Activated CD8-positive, alpha-beta T cell treated with anti-CD3 and anti-CD28 coated beads, Interleukin-2, amount 10 ng/mL, durations not matched to agents 7 days and 5 days (primary cell): ENCODE measurements around the gene ARHGAP21. TPM values are rescaled to one million over a fixed set of nuclear protein-coding genes. Genes with fewer than 3 reads are reported as not detected.
"Not testable (repeated sequence)": the region's sequence is repeated elsewhere in the genome, so short reads cannot be mapped to it uniquely, and the experiment has no call there.

Experiments
- ATAC-seq: fragments of 150-1000 bp; cut with Tn5 transposase; one replicate; pipeline ENCODE4 v1.10.0; 2021; ENCODE audit warnings: moderate library complexity
- CTCF ChIA-PET: fragments of 350-600 bp; sonication (Branson Sonifier 250); formaldehyde crosslinking; loops from one replicate; lab custom pipeline; 2021; ENCODE audit warnings: antibody characterized with exemption; lab: Charles Lee
- POLR2A ChIA-PET: fragments of 350-600 bp; sonication (Branson Sonifier 250); formaldehyde crosslinking; loops from one replicate; lab custom pipeline; 2021; ENCODE audit warnings: antibody characterized with exemption; lab: Charles Lee
- DNase-seq: peaks from one replicate; pipeline ENCODE4 v3.0.0-alpha.2; 2020
- H3K27ac Mint-ChIP-seq: one replicate; pipeline ENCODE4 v1.8.0; 2021; ENCODE audit warnings: mild to moderate bottlenecking, mixed read lengths
- H3K27me3 Mint-ChIP-seq: one replicate; pipeline ENCODE4 v1.8.0; 2021; ENCODE audit warnings: low read depth, mixed read lengths
- H3K36me3 Mint-ChIP-seq: one replicate; pipeline ENCODE4 v1.8.0; 2021; ENCODE audit warnings: low read depth, mixed read lengths
- H3K4me1 Mint-ChIP-seq: one replicate; pipeline ENCODE4 v1.8.0; 2021; ENCODE audit warnings: low read depth, mixed read lengths
- H3K4me3 Mint-ChIP-seq: one replicate; pipeline ENCODE4 v1.8.0; 2021; ENCODE audit warnings: mild to moderate bottlenecking, mixed read lengths
- H3K9me3 Mint-ChIP-seq: one replicate; pipeline ENCODE4 v1.8.0; 2022; ENCODE audit warnings: mixed read lengths; ENCODE audit not compliant: insufficient read depth
- total RNA-seq, 2 experiments: library from RNA; stranded (reverse); gene quantifications; one replicate each; pipeline ENCODE4 v1.2.3, GENCODE V29; 2021

ARHGAP21 gene
- total RNA-seq, 2 experiments from 2014 or later = 26.3 to 28.1 TPM

GRCh38 chr10:24651923-24652322 lies 71.8 kb downstream of the ARHGAP21 start:
- H3K27ac Mint-ChIP-seq = no peak overlapping the region
- CTCF ChIA-PET = no interaction called here
- H3K9me3 Mint-ChIP-seq = no peaks in the 10 kb centered on the region
- no peaks in the 10 kb centered on the region for H3K27me3 Mint-ChIP-seq
- ATAC-seq = no peak
- DNase-seq = no peak
- POLR2A ChIA-PET = no interaction called here
- H3K36me3 Mint-ChIP-seq = peaks cover 7% of the 10 kb centered on the region
- no peak overlapping the region for H3K4me3 Mint-ChIP-seq
- H3K4me1 Mint-ChIP-seq = peaks cover 2% of the 10 kb centered on the region

DNA sequence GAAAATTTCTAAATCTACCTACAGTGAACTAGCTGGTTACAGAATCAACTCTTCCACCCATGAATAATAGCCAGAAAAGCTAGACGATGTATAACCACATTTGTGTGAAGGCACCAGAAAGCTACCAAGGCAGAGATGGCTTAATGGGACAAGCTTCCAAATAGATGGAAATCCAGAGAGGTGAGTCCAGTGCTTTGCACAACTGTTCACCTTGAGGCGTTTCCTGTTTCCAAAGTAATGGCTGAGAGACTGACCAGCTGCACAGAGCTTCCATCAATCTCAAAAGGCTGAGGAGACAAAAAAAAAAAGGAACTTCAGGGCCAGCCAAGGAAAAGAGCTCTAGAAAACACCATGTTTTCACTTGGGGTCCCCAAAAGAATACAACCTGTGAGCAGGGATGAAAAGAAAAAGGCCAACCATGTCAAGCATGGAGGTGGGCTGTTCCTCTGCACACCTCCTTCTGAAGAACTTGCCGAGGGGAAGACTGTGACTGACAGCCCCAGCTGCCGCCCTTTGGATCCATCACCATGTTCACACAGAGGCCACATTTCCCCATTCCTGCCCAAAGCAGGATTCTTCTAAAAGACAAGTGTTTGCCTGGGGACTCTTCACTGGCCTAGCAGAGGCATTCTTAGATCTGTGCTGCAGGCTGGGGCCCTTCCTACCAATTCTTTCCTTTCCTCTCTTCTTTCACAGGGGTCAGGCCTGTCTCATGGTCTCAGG lies 72.9 kb downstream of the ARHGAP21 start:
- H3K9me3 Mint-ChIP-seq = no peaks in the 10 kb centered on the region
- H3K27me3 Mint-ChIP-seq = no peaks in the 10 kb centered on the region

DNA sequence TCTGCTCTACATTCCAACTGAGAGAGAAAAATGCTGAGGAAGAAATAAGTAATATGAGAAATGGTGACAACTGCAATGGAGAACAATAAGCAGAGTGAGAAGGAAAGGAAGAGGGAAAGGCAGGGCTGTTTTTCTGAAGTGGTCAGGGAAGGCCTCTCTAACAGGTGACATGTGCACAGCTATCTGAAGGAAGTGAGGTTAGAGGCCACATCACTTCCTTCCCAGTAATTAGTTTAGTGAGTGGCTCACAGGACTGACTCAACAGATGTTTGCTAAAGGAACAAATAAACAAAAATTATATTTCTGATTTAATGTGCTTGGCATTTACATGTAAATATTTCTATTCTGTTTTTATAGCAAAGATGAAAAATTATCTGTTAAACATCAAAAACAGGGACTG lies 77.9 kb downstream of the ARHGAP21 start:
- peak; percentile 60 for ATAC-seq
- H3K27ac Mint-ChIP-seq = no peak overlapping the region
- H3K4me1 Mint-ChIP-seq = peaks cover 2% of the 10 kb centered on the region
- CTCF ChIA-PET = interaction anchor here (0.9 to 1.7 kb wide), 2 partner anchors 28 to 434 kb away, joined by 3 to 7 read pairs; no protein-coding TSS in a partner anchor
- H3K9me3 Mint-ChIP-seq = no peaks in the 10 kb centered on the region
- POLR2A ChIA-PET = no interaction called here
- no peak overlapping the region for H3K4me3 Mint-ChIP-seq
- peaks cover 4% of the 10 kb centered on the region for H3K36me3 Mint-ChIP-seq
- no peaks in the 10 kb centered on the region for H3K27me3 Mint-ChIP-seq
- peak; percentile 28 for DNase-seq

More for the DNA sequence above, 72.9 kb downstream of the ARHGAP21 start:
- Mint-ChIP-seq H3K27ac (no peak overlapping the region), H3K4me3 (no peak overlapping the region), H3K4me1 (peaks cover 2% of the 10 kb centered on the region), H3K36me3 (peaks cover 8% of the 10 kb centered on the region)
- ChIA-PET CTCF (no interaction called here), POLR2A (no interaction called here)
- no peak for DNase-seq
- ATAC-seq = no peak

DNA sequence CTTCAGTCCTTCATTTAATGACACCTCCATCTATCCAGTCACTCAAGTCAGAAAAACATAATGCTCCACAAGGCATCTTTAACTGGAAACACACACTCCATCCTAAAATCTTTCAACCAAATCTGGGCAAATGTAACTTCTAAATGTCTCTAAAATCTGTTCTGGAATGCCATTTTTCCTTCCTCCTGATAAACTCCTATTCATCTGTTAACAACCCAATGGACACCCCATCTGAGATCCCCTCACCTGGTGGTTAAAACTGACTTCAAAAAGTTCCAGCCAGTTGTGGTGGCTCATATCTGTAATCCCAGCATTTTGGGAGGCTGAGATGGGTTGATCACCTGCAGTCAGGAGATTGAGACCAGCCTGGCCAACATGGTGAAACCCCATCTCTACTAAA lies 78.7 kb downstream of the ARHGAP21 start:
- DNase-seq = no peak
- ATAC-seq = no peak
- H3K27me3 Mint-ChIP-seq = no peaks in the 10 kb centered on the region
- no peak overlapping the region for H3K4me3 Mint-ChIP-seq
- H3K4me1 Mint-ChIP-seq = peaks cover 2% of the 10 kb centered on the region
- no peaks in the 10 kb centered on the region for H3K9me3 Mint-ChIP-seq
- H3K27ac Mint-ChIP-seq = no peak overlapping the region
- ChIA-PET CTCF (no interaction called here), POLR2A (no interaction called here)
- H3K36me3 Mint-ChIP-seq = peaks cover 4% of the 10 kb centered on the region

DNA sequence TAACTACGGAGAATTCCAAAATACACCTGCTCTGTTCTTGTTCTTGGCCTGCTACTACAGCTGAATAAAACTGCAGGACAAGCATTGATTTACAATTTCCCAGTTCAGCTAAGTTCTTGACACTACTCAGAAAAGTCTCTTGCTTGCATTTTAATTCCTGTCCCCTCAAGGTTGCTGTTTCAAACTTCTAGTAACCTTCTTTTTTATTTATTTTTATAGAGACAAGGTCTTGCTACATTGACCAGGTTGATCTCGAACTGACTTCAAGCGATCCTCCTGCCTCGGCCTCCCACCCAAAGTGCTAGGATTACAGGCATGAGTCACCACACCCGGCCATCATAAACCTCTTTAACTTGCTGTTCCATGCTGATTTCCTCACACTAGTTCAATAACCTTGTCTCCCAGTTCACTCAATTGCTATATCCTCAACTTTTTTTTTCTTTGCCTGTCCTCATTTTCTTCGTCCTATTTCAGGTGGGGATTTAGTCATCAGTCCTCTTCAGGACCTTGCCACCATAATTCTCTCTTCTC lies 79.9 kb downstream of the ARHGAP21 start:
- Mint-ChIP-seq H3K4me3 (no peak overlapping the region), H3K27ac (no peak overlapping the region), H3K27me3 (no peaks in the 10 kb centered on the region), H3K4me1 (peaks cover 2% of the 10 kb centered on the region), H3K9me3 (no peaks in the 10 kb centered on the region), H3K36me3 (peaks cover 4% of the 10 kb centered on the region)
- ChIA-PET POLR2A (no interaction called here), CTCF (interaction anchor here (0.9 to 2.8 kb wide), 7 partner anchors 21 to 436 kb away, joined by 3 to 18 read pairs (median 5); no protein-coding TSS in a partner anchor)
- no peak for DNase-seq
- no peak for ATAC-seq

GRCh38 chr10:24642921-24643678 lies 80.6 kb downstream of the ARHGAP21 start:
- ChIA-PET POLR2A (no interaction called here), CTCF (interaction anchor here (0.6 to 2.8 kb wide), 14 partner anchors 20 to 439 kb away, joined by 3 to 18 read pairs (median 4); partner anchors contain the start of gene PRTFDC1)
- H3K36me3 Mint-ChIP-seq = peaks cover 4% of the 10 kb centered on the region
- H3K27ac Mint-ChIP-seq = no peak overlapping the region
- H3K4me3 Mint-ChIP-seq = no peak overlapping the region
- DNase-seq (peak; percentile 44), ATAC-seq (peak; percentile 69)
- no peaks in the 10 kb centered on the region for H3K27me3 Mint-ChIP-seq
- peaks cover 2% of the 10 kb centered on the region for H3K4me1 Mint-ChIP-seq
- no peaks in the 10 kb centered on the region for H3K9me3 Mint-ChIP-seq

DNA sequence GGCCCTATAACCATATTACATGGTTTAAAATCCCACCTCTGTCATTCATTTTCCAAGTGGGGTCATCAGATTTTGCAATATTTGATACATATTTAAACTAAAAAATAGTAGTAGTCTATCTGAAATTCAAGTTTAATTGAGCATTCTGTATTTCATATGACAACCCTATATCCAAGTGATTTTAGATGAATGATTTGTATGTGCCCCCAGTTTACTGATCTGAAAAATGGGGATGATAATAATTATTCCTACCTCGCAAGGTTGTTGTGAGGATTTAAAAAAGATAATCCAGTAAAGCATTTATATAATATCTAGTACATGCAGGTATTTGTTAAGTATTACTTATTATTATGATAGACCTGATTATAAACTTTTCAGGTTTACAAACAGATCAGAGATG lies 84.6 kb downstream of the ARHGAP21 start:
- Mint-ChIP-seq H3K36me3 (no peaks in the 10 kb centered on the region), H3K27me3 (no peaks in the 10 kb centered on the region), H3K27ac (no peak overlapping the region), H3K4me1 (peaks cover 2% of the 10 kb centered on the region), H3K9me3 (no peaks in the 10 kb centered on the region), H3K4me3 (no peak overlapping the region)
- ATAC-seq = no peak
- POLR2A ChIA-PET = no interaction called here
- CTCF ChIA-PET = no interaction called here
- no peak for DNase-seq

GRCh38 chr10:24625778-24626177 lies 97.9 kb downstream of the ARHGAP21 start:
- CTCF ChIA-PET = no interaction called here
- H3K4me3 Mint-ChIP-seq = no peak overlapping the region
- no peaks in the 10 kb centered on the region for H3K9me3 Mint-ChIP-seq
- POLR2A ChIA-PET = no interaction called here
- H3K4me1 Mint-ChIP-seq = peaks cover 16% of the 10 kb centered on the region
- H3K27ac Mint-ChIP-seq = no peak overlapping the region
- no peak for DNase-seq
- H3K27me3 Mint-ChIP-seq = no peaks in the 10 kb centered on the region
- no peak for ATAC-seq
- peaks cover 5% of the 10 kb centered on the region for H3K36me3 Mint-ChIP-seq

- no peaks in the 10 kb centered on the region for H3K9me3 Mint-ChIP-seq
- POLR2A ChIA-PET = interaction anchor here (0.6 kb wide), 1 partner anchor 19 kb away, joined by 3 read pairs; no protein-coding TSS in a partner anchor
These were observed 100.3 kb downstream of the ARHGAP21 start for GRCh38 chr10:24623383-24623782.

GRCh38 chr10:24622781-24623301 lies 100.8 kb downstream of the ARHGAP21 start:
- CTCF ChIA-PET = interaction anchor here (1.0 to 2.1 kb wide), 8 partner anchors 13 to 457 kb away, joined by 3 to 6 read pairs (median 4); partner anchors contain the start of gene ARHGAP21
- Mint-ChIP-seq H3K9me3 (no peaks in the 10 kb centered on the region), H3K27me3 (no peaks in the 10 kb centered on the region), H3K4me1 (peaks cover 16% of the 10 kb centered on the region), H3K36me3 (peaks cover 7% of the 10 kb centered on the region), H3K4me3 (no peak overlapping the region), H3K27ac (peak overlapping the region; percentile 27)
- POLR2A ChIA-PET = interaction anchor here (0.6 kb wide), 1 partner anchor 19 kb away, joined by 3 read pairs; no protein-coding TSS in a partner anchor
- DNase-seq = no peak
- ATAC-seq = peak; percentile 41

More at GRCh38 chr10:24623383-24623782, 100.3 kb downstream of the ARHGAP21 start:
- DNase-seq (no peak), ATAC-seq (no peak)
- Mint-ChIP-seq H3K36me3 (peaks cover 7% of the 10 kb centered on the region), H3K4me1 (peaks cover 16% of the 10 kb centered on the region), H3K27ac (no peak overlapping the region), H3K27me3 (no peaks in the 10 kb centered on the region), H3K4me3 (no peak overlapping the region)
- CTCF ChIA-PET = interaction anchor here (1.0 to 2.1 kb wide), 2 partner anchors 18 to 20 kb away, joined by 3 to 5 read pairs; no protein-coding TSS in a partner anchor

GRCh38 chr10:24621035-24621795 lies 102.5 kb downstream of the ARHGAP21 start:
- DNase-seq, H3K27me3 Mint-ChIP-seq, H3K4me3 Mint-ChIP-seq, ATAC-seq, H3K27ac Mint-ChIP-seq, POLR2A ChIA-PET, H3K9me3 Mint-ChIP-seq, H3K36me3 Mint-ChIP-seq: not testable (repeated sequence)
- peaks cover 16% of the 10 kb centered on the region for H3K4me1 Mint-ChIP-seq
- CTCF ChIA-PET = interaction anchor here (1.4 to 2.1 kb wide), 2 partner anchors 22 to 102 kb away, joined by 5 read pairs; partner anchors contain the start of gene ARHGAP21
